Measurements from ENCODE around the gene IAH1. TPM values are rescaled to one million over a fixed set of nuclear protein-coding genes. Genes with fewer than 3 reads are reported as not detected.

Gene IAH1
- 37.0 and 53.7 TPM in 2 replicates for total RNA-seq

GRCh38 chr2:9474361-9475057 lies at the start of gene IAH1:
Gene IAH1 (plus strand): TSS chr2:9474551. CDS start chr2:9474567, 16 bp downstream.

Other genes with a start within 250 kb of the IAH1 start
- gene ITGB1BP1, start 51.0 kb upstream of the IAH1 start, total RNA-seq: 40.7 and 53.2 TPM in 2 replicates
- 45.0 and 53.8 TPM in 2 replicates for gene CPSF3, start 50.9 kb upstream of the IAH1 start, total RNA-seq
- 53.0 and 61.3 TPM in 2 replicates for gene ADAM17, start 81.3 kb downstream of the IAH1 start, total RNA-seq
- gene YWHAQ, start 156.4 kb downstream of the IAH1 start, total RNA-seq: 225 and 252 TPM in 2 replicates

All from endothelial cell of coronary artery (primary cell).